ENCODE measurements around the gene TPM2. TPM values are rescaled to one million over a fixed set of nuclear protein-coding genes. Genes with fewer than 3 reads are reported as not detected.

TPM2 gene
- total RNA-seq, 1 donor from 2014 or later: 460 TPM

DNA sequence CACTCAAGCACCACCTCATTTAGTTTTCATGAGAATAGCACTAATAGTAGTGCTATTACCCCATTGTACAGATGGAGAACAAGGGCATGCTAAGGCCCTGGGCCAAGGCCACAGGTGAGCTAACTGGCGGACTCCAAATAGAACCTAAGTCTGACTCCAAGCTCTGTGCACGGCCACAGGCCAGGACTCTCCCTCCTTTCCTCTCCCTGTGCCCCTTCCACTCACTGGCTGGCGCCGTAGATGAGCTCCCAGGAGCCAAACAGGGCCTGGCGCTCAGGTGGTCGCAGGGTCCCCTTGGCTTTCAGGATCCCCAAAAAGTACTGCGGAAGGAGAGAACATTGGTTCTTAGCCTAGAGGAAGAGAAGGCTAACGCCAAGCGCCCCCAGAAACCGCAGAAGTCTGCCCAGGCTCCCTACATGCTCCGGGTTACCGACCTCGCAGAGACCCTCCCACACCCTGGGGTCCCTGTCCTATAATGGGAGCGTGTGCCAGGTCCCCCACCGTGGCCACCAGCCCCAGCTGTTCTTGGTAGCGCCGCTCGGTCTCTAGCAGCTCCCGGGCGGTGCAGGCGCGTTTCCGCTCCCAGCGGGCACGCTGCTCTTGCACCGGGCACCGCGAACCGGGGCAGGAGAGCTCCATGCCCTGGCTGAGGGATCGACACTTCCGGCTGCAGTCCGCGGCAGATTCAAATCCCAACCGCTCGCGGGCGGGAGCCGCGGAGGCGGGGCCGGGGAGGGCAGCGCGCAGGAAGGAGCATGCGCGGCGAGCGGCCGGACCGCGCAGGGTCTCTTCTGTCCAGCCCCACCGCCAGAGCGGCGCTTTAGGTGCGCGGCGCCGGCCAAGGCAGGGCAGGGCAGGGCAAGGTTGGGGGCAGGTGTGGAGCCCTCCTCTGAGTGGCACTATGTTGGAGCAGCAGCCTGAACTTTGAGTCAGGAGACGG is 24.9 kb downstream of the TPM2 start, which contains the start of gene ARHGEF39:
TSS of gene ARHGEF39 (minus strand) at position 665 of the 940 bp plus-strand sequence. CDS start at position 639, 26 bp downstream.
- Histone ChIP-seq H3K27ac (peak within 1 kb of the TSS; percentile 67), H3K4me3 (peak within 1 kb of the TSS; percentile 52 to 61), H3K4me1 (peaks cover 25% of the 10 kb centered on the region), H3K27me3 (no peaks in the 10 kb centered on the region), H3K36me3 (peaks cover 0 to 11% of the 10 kb centered on the region in 2 donors), H3K9me3 (no peaks in the 10 kb centered on the region)
- peak; percentile 40 to 60 for TF ChIP-seq POLR2AphosphoS5 (IDR thresholded peaks at IDR 0.05; ENCODE audit: insufficient read depth in 1 of 2, low read depth in 1 of 2)
- TF ChIP-seq, protein P1, sequence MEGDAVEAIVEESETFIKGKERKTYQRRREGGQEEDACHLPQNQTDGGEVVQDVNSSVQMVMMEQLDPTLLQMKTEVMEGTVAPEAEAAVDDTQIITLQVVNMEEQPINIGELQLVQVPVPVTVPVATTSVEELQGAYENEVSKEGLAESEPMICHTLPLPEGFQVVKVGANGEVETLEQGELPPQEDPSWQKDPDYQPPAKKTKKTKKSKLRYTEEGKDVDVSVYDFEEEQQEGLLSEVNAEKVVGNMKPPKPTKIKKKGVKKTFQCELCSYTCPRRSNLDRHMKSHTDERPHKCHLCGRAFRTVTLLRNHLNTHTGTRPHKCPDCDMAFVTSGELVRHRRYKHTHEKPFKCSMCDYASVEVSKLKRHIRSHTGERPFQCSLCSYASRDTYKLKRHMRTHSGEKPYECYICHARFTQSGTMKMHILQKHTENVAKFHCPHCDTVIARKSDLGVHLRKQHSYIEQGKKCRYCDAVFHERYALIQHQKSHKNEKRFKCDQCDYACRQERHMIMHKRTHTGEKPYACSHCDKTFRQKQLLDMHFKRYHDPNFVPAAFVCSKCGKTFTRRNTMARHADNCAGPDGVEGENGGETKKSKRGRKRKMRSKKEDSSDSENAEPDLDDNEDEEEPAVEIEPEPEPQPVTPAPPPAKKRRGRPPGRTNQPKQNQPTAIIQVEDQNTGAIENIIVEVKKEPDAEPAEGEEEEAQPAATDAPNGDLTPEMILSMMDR (IDR thresholded peaks at IDR 0.05): no peak
- no peak for DNase-seq (ENCODE audit: extremely low spot score in 2 of 2)
- intact Hi-C loops (cut with DNase I): no loop called here

DNA sequence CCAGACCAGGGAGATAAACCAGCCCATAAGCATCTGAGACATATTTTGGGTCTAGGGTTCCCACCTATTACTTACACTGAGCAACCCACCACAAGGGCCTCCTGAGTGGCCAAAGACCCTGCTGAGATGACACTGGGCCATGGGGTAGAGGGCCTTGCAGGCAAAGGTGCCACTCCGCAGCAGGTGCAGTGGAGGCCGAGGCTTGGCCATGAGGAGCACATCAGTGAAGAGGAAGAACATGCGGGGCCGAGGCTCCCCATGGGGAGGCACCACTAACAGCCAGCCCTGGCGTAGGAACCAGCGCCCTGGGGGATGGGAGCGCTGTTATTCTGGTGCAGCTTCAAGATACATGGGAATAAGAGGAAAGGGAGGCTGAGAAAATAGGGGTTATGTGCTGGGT is 27.3 kb downstream of the TPM2 start:
- Histone ChIP-seq H3K4me3 (no peak overlapping the region), H3K36me3 (peaks cover 0 to 11% of the 10 kb centered on the region in 2 donors), H3K27me3 (no peaks in the 10 kb centered on the region), H3K4me1 (peaks cover 36% of the 10 kb centered on the region), H3K27ac (peak overlapping the region; percentile 96), H3K9me3 (no peaks in the 10 kb centered on the region)
- no peak for DNase-seq (ENCODE audit: extremely low spot score in 2 of 2)
- TF ChIP-seq POLR2A (IDR thresholded peaks at IDR 0.05): no peak
- TF ChIP-seq, protein P1 (IDR thresholded peaks at IDR 0.05): no peak
- intact Hi-C loops (cut with DNase I): no loop called here

DNA sequence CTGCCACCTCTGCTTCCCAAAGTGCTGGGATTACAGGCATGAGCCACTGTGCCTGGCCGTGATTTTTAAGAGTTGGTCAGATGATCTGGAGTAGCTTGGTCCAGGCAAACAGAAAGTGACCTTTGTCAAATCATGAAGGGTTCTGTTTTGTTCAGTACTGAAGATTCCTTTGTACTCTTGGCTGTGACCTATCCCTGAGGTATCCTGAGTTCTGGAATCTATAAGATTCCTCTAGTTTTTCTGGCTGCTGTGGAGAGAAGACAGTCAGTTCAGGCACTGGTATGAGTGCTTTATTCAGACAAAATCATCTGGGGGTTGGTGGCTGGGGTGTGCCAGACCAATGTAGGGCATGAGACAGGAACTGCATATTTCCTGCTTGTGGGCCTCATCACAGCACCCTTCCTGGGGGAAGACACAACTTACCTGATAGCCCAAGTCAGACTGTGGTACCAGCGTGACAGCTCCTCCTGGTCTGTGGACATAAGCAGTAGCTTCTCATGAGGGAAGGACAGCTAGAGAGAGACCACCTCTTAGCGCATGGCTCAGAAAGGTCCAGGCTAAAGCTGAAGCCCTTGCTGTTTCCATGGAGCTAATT is 27.9 kb downstream of the TPM2 start:
- Histone ChIP-seq H3K36me3 (peaks cover 0 to 11% of the 10 kb centered on the region in 2 donors), H3K9me3 (no peaks in the 10 kb centered on the region), H3K4me1 (peaks cover 36% of the 10 kb centered on the region), H3K27ac (peak overlapping the region; percentile 96), H3K27me3 (no peaks in the 10 kb centered on the region), H3K4me3 (no peak overlapping the region)
- DNase-seq (ENCODE audit: extremely low spot score in 2 of 2): no peak
- intact Hi-C loops (cut with DNase I): no loop called here
- TF ChIP-seq, protein P1 (IDR thresholded peaks at IDR 0.05): no peak
- no peak for TF ChIP-seq POLR2AphosphoS5 (IDR thresholded peaks at IDR 0.05; ENCODE audit: insufficient read depth in 1 of 2, low read depth in 1 of 2)
- TF ChIP-seq POLR2A (IDR thresholded peaks at IDR 0.05): no peak

DNA sequence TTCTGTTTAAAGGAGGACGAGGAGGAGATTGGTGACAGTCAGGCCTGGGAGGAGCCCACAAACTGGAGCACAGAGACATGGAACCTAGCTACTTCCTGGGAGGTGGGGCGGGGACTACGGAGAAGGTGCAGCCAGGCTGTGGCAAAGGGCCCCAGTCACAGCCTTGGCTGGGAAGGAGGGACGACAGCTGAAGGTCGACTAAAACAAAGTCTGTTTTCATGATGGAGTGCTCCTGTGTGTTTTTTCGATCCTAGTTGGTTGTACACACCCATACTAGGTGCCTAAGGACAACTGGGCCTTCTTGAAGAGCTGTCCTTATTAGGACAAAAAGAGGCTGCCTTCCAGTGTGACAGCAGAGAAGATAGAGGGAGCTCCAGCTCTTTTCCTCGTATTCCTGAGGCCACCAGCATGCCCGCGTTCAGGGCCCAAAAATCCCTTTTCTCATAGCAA is 28.7 kb downstream of the TPM2 start:
- Histone ChIP-seq H3K27me3 (no peaks in the 10 kb centered on the region), H3K4me3 (no peak overlapping the region), H3K27ac (peak overlapping the region; percentile 96), H3K36me3 (peaks cover 0 to 11% of the 10 kb centered on the region in 2 donors), H3K4me1 (peaks cover 36% of the 10 kb centered on the region), H3K9me3 (no peaks in the 10 kb centered on the region)
- no peak for DNase-seq (ENCODE audit: extremely low spot score in 2 of 2)
- intact Hi-C loops (cut with DNase I): no loop called here
- TF ChIP-seq POLR2A (IDR thresholded peaks at IDR 0.05) (no peak), POLR2AphosphoS5 (IDR thresholded peaks at IDR 0.05; ENCODE audit: insufficient read depth in 1 of 2, low read depth in 1 of 2) (peak in 1 of 2 donors; percentile 17)
- TF ChIP-seq, protein P1 (IDR thresholded peaks at IDR 0.05): no peak
